Measurements from ENCODE around the gene KHDRBS1. TPM values are rescaled to one million over a fixed set of nuclear protein-coding genes. Genes with fewer than 3 reads are reported as not detected.

KHDRBS1 gene
- total RNA-seq, 4 donors from 2014 or later: 49.6 to 63.5 (median 57.2) TPM

- DNase-seq (ENCODE audit: low spot score) (no peak), ATAC-seq (ENCODE audit: low FRiP score) (no peak)
- no peak for TF ChIP-seq CTCF (IDR thresholded peaks at IDR 0.05)
Measured at GRCh38 chr1:32031578-32032274, 18.1 kb downstream of the KHDRBS1 start.

- ATAC-seq (ENCODE audit: low FRiP score): no peak
- TF ChIP-seq CTCF (IDR thresholded peaks at IDR 0.05): no peak
Measured at GRCh38 chr1:32032275-32032615, 18.6 kb downstream of the KHDRBS1 start.

GRCh38 chr1:32035119-32035518 is 21.5 kb downstream of the KHDRBS1 start:
- no peak for DNase-seq (ENCODE audit: low spot score)
- ATAC-seq (ENCODE audit: low FRiP score): no peak
- no peak for TF ChIP-seq CTCF (IDR thresholded peaks at IDR 0.05)

More at GRCh38 chr1:32032275-32032615, 18.6 kb downstream of the KHDRBS1 start:
- DNase-seq (ENCODE audit: low spot score): no peak

- DNase-seq (ENCODE audit: low spot score) (no peak), ATAC-seq (ENCODE audit: low FRiP score) (peak; percentile 18)
- TF ChIP-seq CTCF (IDR thresholded peaks at IDR 0.05): no peak
Measured at GRCh38 chr1:32040711-32041110, 27.0 kb downstream of the KHDRBS1 start.

- DNase-seq (ENCODE audit: low spot score) (no peak), ATAC-seq (ENCODE audit: low FRiP score) (no peak)
- TF ChIP-seq CTCF (IDR thresholded peaks at IDR 0.05): no peak
Measured at GRCh38 chr1:32042330-32042729, 28.7 kb downstream of the KHDRBS1 start.

- DNase-seq (ENCODE audit: low spot score) (no peak), ATAC-seq (ENCODE audit: low FRiP score) (no peak)
- TF ChIP-seq CTCF (IDR thresholded peaks at IDR 0.05): no peak
Measured at GRCh38 chr1:32044234-32044633, 30.6 kb downstream of the KHDRBS1 start.

GRCh38 chr1:32045772-32046171 is 32.1 kb downstream of the KHDRBS1 start:
- DNase-seq (ENCODE audit: low spot score): no peak
- TF ChIP-seq CTCF (IDR thresholded peaks at IDR 0.05): no peak
- no peak for ATAC-seq (ENCODE audit: low FRiP score)
